ENCODE results near the gene NEURL1B. TPM values are rescaled to one million over a fixed set of nuclear protein-coding genes. Genes with fewer than 3 reads are reported as not detected.
"Not testable (repeated sequence)": the region's sequence is repeated elsewhere in the genome, so short reads cannot be mapped to it uniquely, and the experiment has no call there.

NEURL1B gene
- total RNA-seq, 1 donor from 2014 or later = 19.4 TPM

GRCh38 chr5:172670444-172670843, 29.4 kb downstream of the NEURL1B start:
- no peak for DNase-seq (ENCODE audit: extremely low read depth, low read depth, low spot score)

GRCh38 chr5:172671091-172671490, 30.0 kb downstream of the NEURL1B start:
- no peak for DNase-seq (ENCODE audit: extremely low read depth, low read depth, low spot score)

- no peak for DNase-seq (ENCODE audit: extremely low read depth, low read depth, low spot score)
These were observed 31.6 kb downstream of the NEURL1B start for GRCh38 chr5:172672681-172673080.

- no peak for DNase-seq (ENCODE audit: extremely low read depth, low read depth, low spot score)
These were observed 33.1 kb downstream of the NEURL1B start for GRCh38 chr5:172674155-172674554.

GRCh38 chr5:172676914-172677475, 35.9 kb downstream of the NEURL1B start:
- no peak for DNase-seq (ENCODE audit: extremely low read depth, low read depth, low spot score)

- DNase-seq (ENCODE audit: extremely low read depth, low read depth, low spot score) = not testable (repeated sequence)
These were observed 37.4 kb downstream of the NEURL1B start for GRCh38 chr5:172678362-172678874.

GRCh38 chr5:172678902-172679301, 37.8 kb downstream of the NEURL1B start:
- DNase-seq (ENCODE audit: extremely low read depth, low read depth, low spot score) = no peak

GRCh38 chr5:172679628-172680212, 38.7 kb downstream of the NEURL1B start:
- DNase-seq (ENCODE audit: extremely low read depth, low read depth, low spot score) = no peak

- no peak for DNase-seq (ENCODE audit: extremely low read depth, low read depth, low spot score)
These were observed 39.9 kb downstream of the NEURL1B start for GRCh38 chr5:172680921-172681320.

- no peak for DNase-seq (ENCODE audit: extremely low read depth, low read depth, low spot score)
These were observed 40.4 kb downstream of the NEURL1B start for GRCh38 chr5:172681421-172681820.

- no peak for DNase-seq (ENCODE audit: extremely low read depth, low read depth, low spot score)
These were observed 42.2 kb downstream of the NEURL1B start for GRCh38 chr5:172683264-172683644.

GRCh38 chr5:172683645-172684471, 42.8 kb downstream of the NEURL1B start:
- DNase-seq (ENCODE audit: extremely low read depth, low read depth, low spot score) = no peak

GRCh38 chr5:172685091-172685490, 44.0 kb downstream of the NEURL1B start:
- no peak for DNase-seq (ENCODE audit: extremely low read depth, low read depth, low spot score)

GRCh38 chr5:172686111-172686510, 45.0 kb downstream of the NEURL1B start:
- DNase-seq (ENCODE audit: extremely low read depth, low read depth, low spot score) = no peak

GRCh38 chr5:172686539-172687390, 45.7 kb downstream of the NEURL1B start:
- no peak for DNase-seq (ENCODE audit: extremely low read depth, low read depth, low spot score)

- DNase-seq (ENCODE audit: extremely low read depth, low read depth, low spot score) = no peak
These were observed 46.9 kb downstream of the NEURL1B start for GRCh38 chr5:172687940-172688339.

GRCh38 chr5:172688349-172689217, 47.5 kb downstream of the NEURL1B start:
- DNase-seq (ENCODE audit: extremely low read depth, low read depth, low spot score) = no peak

- no peak for DNase-seq (ENCODE audit: extremely low read depth, low read depth, low spot score)
These were observed 48.1 kb downstream of the NEURL1B start for GRCh38 chr5:172689218-172689572.

- no peak for DNase-seq (ENCODE audit: extremely low read depth, low read depth, low spot score)
These were observed 48.7 kb downstream of the NEURL1B start for GRCh38 chr5:172689801-172690200.

Data from glomerular endothelial cell (primary cell).